Inflammatory macrophage (primary cell): Measurements from ENCODE around the gene B4GALNT4.
"Not testable (repeated sequence)": the region's sequence is repeated elsewhere in the genome, so short reads cannot be mapped to it uniquely, and the experiment has no call there.

ENCODE experiments used
- DNase-seq, 2 donors: peaks; one replicate each; pipeline ENCODE4 v3.0.0-alpha.2; 2020 to 2022
- total RNA-seq, 18 experiments: gene quantifications; one replicate each; lab custom pipeline; 2026; ENCODE audit warnings: mixed read lengths in 6 of 18, inconsistent platforms in 2 of 18; lab: John Stamatoyannopoulos, UW

The B4GALNT4 gene
- total RNA-seq: 0 to 0.55 (median 0.06) reads per million in 18 experiments

- DNase-seq: no peak
These were observed at the start of gene B4GALNT4 for GRCh38 chr11:369336-370018. Gene B4GALNT4, plus strand, starts transcription at chr11:369499. Its CDS starts 305 bp downstream, at chr11:369804.

- not testable (repeated sequence) for DNase-seq
These were observed 49.4 kb upstream of the B4GALNT4 start for GRCh38 chr11:319888-320273.

GRCh38 chr11:324156-324555 is 45.1 kb upstream of the B4GALNT4 start:
- DNase-seq: no peak

GRCh38 chr11:324593-325517 is 44.4 kb upstream of the B4GALNT4 start:
- not testable (repeated sequence) for DNase-seq

- DNase-seq: no peak
These were observed 43.3 kb upstream of the B4GALNT4 start for GRCh38 chr11:325796-326591.

GRCh38 chr11:326592-326841 is 42.8 kb upstream of the B4GALNT4 start:
- no peak for DNase-seq

GRCh38 chr11:326842-327580 is 42.3 kb upstream of the B4GALNT4 start:
- peak; percentile 49 to 66 for DNase-seq

- peak in 1 of 2 donors; percentile 1 for DNase-seq
These were observed 41.7 kb upstream of the B4GALNT4 start for GRCh38 chr11:327581-327923.

- DNase-seq: no peak
These were observed 41.3 kb upstream of the B4GALNT4 start for GRCh38 chr11:328012-328411.

GRCh38 chr11:328516-329100 is 40.7 kb upstream of the B4GALNT4 start:
- DNase-seq: not testable (repeated sequence)

GRCh38 chr11:329886-330253 is 39.4 kb upstream of the B4GALNT4 start:
- DNase-seq: no peak

GRCh38 chr11:330307-330693 is 39.0 kb upstream of the B4GALNT4 start:
- DNase-seq: no peak

- DNase-seq: no peak
These were observed 38.5 kb upstream of the B4GALNT4 start for GRCh38 chr11:330694-331357.

GRCh38 chr11:331358-332060 is 37.8 kb upstream of the B4GALNT4 start:
- DNase-seq: no peak

GRCh38 chr11:332651-333480 is 36.4 kb upstream of the B4GALNT4 start:
- no peak for DNase-seq

GRCh38 chr11:333616-334263 is 35.6 kb upstream of the B4GALNT4 start:
- not testable (repeated sequence) for DNase-seq

GRCh38 chr11:334264-334994 is 34.9 kb upstream of the B4GALNT4 start:
- DNase-seq: no peak

GRCh38 chr11:335779-336658 is 33.3 kb upstream of the B4GALNT4 start:
- peak; percentile 26 to 29 for DNase-seq
